Transverse colon (tissue), 4 donors: ENCODE results near the gene LILRB4. TPM values are rescaled to one million over a fixed set of nuclear protein-coding genes. Genes with fewer than 3 reads are reported as not detected.
"Not testable (repeated sequence)": the region's sequence is repeated elsewhere in the genome, so short reads cannot be mapped to it uniquely, and the experiment has no call there.

Source experiments
- DNase-seq: peaks from one replicate; pipeline ENCODE4 v3.0.0-alpha.2; 2019
- H3K27ac ChIP-seq, 4 donors: fragments of 200-600 bp; sonication (generic); 2 replicates each; pipeline ENCODE4 v1.5.1; 2016 to 2018; ENCODE audit warnings: inconsistent platforms in 4 of 4
- H3K27me3 ChIP-seq: fragments of 200-600 bp; sonication (generic); 2 replicates; pipeline ENCODE4 v1.5.1; 2017; ENCODE audit warnings: inconsistent platforms
- H3K36me3 ChIP-seq, 4 donors: fragments of 200-600 bp; sonication (generic); 2 replicates each; pipeline ENCODE4 v1.5.1; 2017 to 2019; ENCODE audit warnings: inconsistent platforms in 4 of 4
- H3K4me1 ChIP-seq, 4 donors: fragments of 200-600 bp; sonication (generic); 2 replicates each; pipeline ENCODE4 v1.5.1; 2017 to 2020; ENCODE audit warnings: inconsistent platforms in 4 of 4
- H3K4me3 ChIP-seq, 4 donors: fragments of 200-600 bp; sonication (generic); 1 replicate in 1 of 4; 2 replicates in 3 of 4; pipeline versions ENCODE4 v1.5.1 to v1.6.1; 2017 to 2019; ENCODE audit warnings: inconsistent platforms in 4 of 4
- H3K9me3 ChIP-seq, 2 donors: fragments of 200-600 bp; sonication (generic); 2 replicates each; pipeline ENCODE4 v1.5.1; 2017 to 2019; ENCODE audit warnings: inconsistent platforms in 2 of 2
- CTCF ChIP-seq, 5 experiments: fragments of 200-600 bp in 3 of 5; fragments of 450-650 bp in 2 of 5; sonication (generic) in 3 of 5; IDR thresholded peaks; 1 replicate in 2 of 5; 2 replicates in 3 of 5; pipeline ENCODE4 v1.5.1; 2016 to 2017; ENCODE audit warnings: antibody characterized with exemption in 5 of 5, inconsistent platforms in 3 of 5, mild to moderate bottlenecking in 2 of 5, moderate library complexity in 1 of 5
- EP300 ChIP-seq: sonication (generic); formaldehyde crosslinking; IDR thresholded peaks from one replicate; pipeline ENCODE4 v1.6.1; 2017; ENCODE audit warnings: antibody characterized with exemption, low read depth
- POLR2A ChIP-seq: fragments of 450-650 bp; IDR thresholded peaks from one replicate; pipeline ENCODE4 v1.6.1; 2016; ENCODE audit warnings: antibody characterized with exemption, mild to moderate bottlenecking, moderate library complexity
- POLR2AphosphoS5 ChIP-seq, 3 donors: sonication (generic); formaldehyde crosslinking; IDR thresholded peaks; one replicate each; pipeline ENCODE4 v1.6.1; 2016; ENCODE audit warnings: antibody characterized with exemption in 3 of 3
- WGBS, 2 donors: methylation state at CpG; one replicate each; pipeline ENCODE4 v1.1.5; 2018; ENCODE audit warnings: low coverage in 1 of 2; 5-methylcytosine and 5-hydroxymethylcytosine counted together
- in situ Hi-C, 4 donors: fragments of 200-750 bp; cut with MboI; loops; one replicate each; pipeline versions ENCODE4 v1.15.0 to v1.15.1; 2017; ENCODE audit warnings: low sequenced_read_pairs in 3 of 4, low pct_ligation_motif_present in 1 of 4, low pct_unique_long_range_greater_than_20kb in 1 of 4
- intact Hi-C: fragments of 100-400 bp; cut with DNase I; formaldehyde crosslinking; loops from one replicate; pipeline ENCODE4 v1.15.1; 2023; ENCODE audit warnings: low total_unique reads
- total RNA-seq, 4 donors: library from RNA; depleted of rRNA; stranded (reverse); fragments of >200 nt; gene quantifications; one replicate each; pipeline ENCODE4 v1.1.0, GENCODE V29; 2016

Gene LILRB4
- total RNA-seq, 4 donors from 2014 or later, result 1.8 to 47.1 (median 4.0) TPM; not detected in 1

GRCh38 chr19:54694648-54695047 lies 31.9 kb downstream of the LILRB4 start:
- in situ Hi-C loops, result no loop called here
- WGBS, 2 donors, result 76 to 77% methylated on average over 5 of the region's 5 CpGs

GRCh38 chr19:54696117-54696548 lies 33.3 kb downstream of the LILRB4 start:
- no peaks in the 10 kb centered on the region for H3K27me3 ChIP-seq
- TF ChIP-seq POLR2A, result no peak
- no peak for TF ChIP-seq EP300
- no peak for TF ChIP-seq POLR2AphosphoS5 (IDR thresholded peaks at IDR 0.05)
- no peak for TF ChIP-seq CTCF (IDR thresholded peaks at IDR 0.05)
- no peaks in the 10 kb centered on the region for H3K36me3 ChIP-seq
- H3K4me1 ChIP-seq, result no peaks in the 10 kb centered on the region
- in situ Hi-C loops, result no loop called here
- H3K9me3 ChIP-seq, result no peaks in the 10 kb centered on the region
- intact Hi-C loops, result no loop called here
- no peak for DNase-seq
- no peak overlapping the region for H3K4me3 ChIP-seq
- H3K27ac ChIP-seq, result no peak overlapping the region
- 82% methylated on average over 8 of the region's 8 CpGs; no CpG with 5 or more reads in 1 of the 2 donors for WGBS, 2 donors

More at GRCh38 chr19:54694648-54695047, 31.9 kb downstream of the LILRB4 start:
- TF ChIP-seq POLR2A (no peak), EP300 (no peak), CTCF (IDR thresholded peaks at IDR 0.05) (no peak), POLR2AphosphoS5 (IDR thresholded peaks at IDR 0.05) (no peak)
- Histone ChIP-seq H3K9me3 (no peaks in the 10 kb centered on the region), H3K27me3 (peaks cover 8% of the 10 kb centered on the region), H3K4me1 (no peaks in the 10 kb centered on the region), H3K36me3 (no peaks in the 10 kb centered on the region), H3K4me3 (no peak overlapping the region), H3K27ac (no peak overlapping the region)
- DNase-seq, result no peak
- intact Hi-C loops, result no loop called here

- Histone ChIP-seq H3K27me3 (no peaks in the 10 kb centered on the region), H3K9me3 (no peaks in the 10 kb centered on the region), H3K4me3 (no peak overlapping the region), H3K36me3 (no peaks in the 10 kb centered on the region), H3K4me1 (no peaks in the 10 kb centered on the region), H3K27ac (no peak overlapping the region)
- DNase-seq, result no peak
- no peak for TF ChIP-seq EP300
- no peak for TF ChIP-seq POLR2A
- TF ChIP-seq CTCF (IDR thresholded peaks at IDR 0.05), result no peak
- TF ChIP-seq POLR2AphosphoS5 (IDR thresholded peaks at IDR 0.05), result no peak
- intact Hi-C loops, result no loop called here
- in situ Hi-C loops, result no loop called here
- 14% methylated on average over 2 of the region's 2 CpGs; no CpG with 5 or more reads in 1 of the 2 donors for WGBS, 2 donors
Observed at GRCh38 chr19:54696766-54697165, 34.0 kb downstream of the LILRB4 start.

GRCh38 chr19:54697716-54698115 lies 34.9 kb downstream of the LILRB4 start:
- H3K9me3 ChIP-seq, H3K36me3 ChIP-seq, DNase-seq, H3K27me3 ChIP-seq, H3K27ac ChIP-seq, H3K4me1 ChIP-seq, H3K4me3 ChIP-seq, in situ Hi-C loops, intact Hi-C loops: not testable (repeated sequence)
- 70% methylated on average over 9 of the region's 13 CpGs; no CpG with 5 or more reads in 1 of the 2 donors for WGBS, 2 donors

GRCh38 chr19:54704928-54705327 lies 42.1 kb downstream of the LILRB4 start:
- Histone ChIP-seq H3K4me3 (no peak overlapping the region), H3K4me1 (no peaks in the 10 kb centered on the region), H3K36me3 (no peaks in the 10 kb centered on the region), H3K27me3 (no peaks in the 10 kb centered on the region), H3K9me3 (no peaks in the 10 kb centered on the region), H3K27ac (no peak overlapping the region)
- WGBS, 2 donors, result 71% methylated on average over 8 of the region's 8 CpGs; no CpG with 5 or more reads in 1 of the 2 donors
- no peak for TF ChIP-seq CTCF (IDR thresholded peaks at IDR 0.05)
- no peak for TF ChIP-seq POLR2AphosphoS5 (IDR thresholded peaks at IDR 0.05)
- TF ChIP-seq POLR2A, result no peak
- TF ChIP-seq EP300, result no peak
- in situ Hi-C loops, result no loop called here
- intact Hi-C loops, result no loop called here
- DNase-seq, result no peak
